ENCODE measurements around the gene TC2N.

The TC2N gene

GRCh38 chr14:91839749-91840148 is 27.6 kb downstream of the TC2N start:
- Histone ChIP-seq H3K9me3 (no peaks in the 10 kb centered on the region), H3K36me3 (no peaks in the 10 kb centered on the region), H3K4me3 (no peak overlapping the region), H3K27ac (peak overlapping the region in 1 of 2 donors; percentile 97), H3K4me1 (peaks cover 0 to 40% (median 9%) of the 10 kb centered on the region in 4 donors), H3K27me3 (no peaks in the 10 kb centered on the region)
- no peak for TF ChIP-seq CTCF (IDR thresholded peaks at IDR 0.05)
- intact Hi-C loops (cut with DNase I; ENCODE audit: low total_unique reads): loop anchor here (2.0 kb wide), 1 partner anchor 67 kb away; no protein-coding TSS in a partner anchor
- DNase-seq: no peak

DNA sequence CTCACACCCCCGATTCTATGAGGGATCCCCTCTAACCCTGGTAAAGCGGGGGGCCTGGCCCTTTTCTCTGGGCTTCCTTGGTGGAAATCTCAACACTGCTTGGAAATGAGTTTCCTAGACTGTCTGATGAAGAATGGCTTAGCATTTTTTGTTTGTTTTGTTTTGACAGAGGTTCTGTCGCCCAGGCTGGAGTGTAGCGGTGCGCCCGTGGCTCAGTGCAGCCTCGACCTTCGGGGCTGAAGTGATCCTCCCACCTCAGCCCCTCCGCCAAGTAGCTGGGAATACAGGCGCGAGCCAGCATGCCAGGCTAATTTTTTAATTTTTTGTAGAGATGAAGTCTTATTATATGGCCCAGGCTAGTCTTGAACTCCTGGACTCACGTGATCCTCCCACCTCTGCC is 30.3 kb downstream of the TC2N start:
- DNase-seq: no peak
- Histone ChIP-seq H3K4me1 (peaks cover 0 to 43% (median 9%) of the 10 kb centered on the region in 4 donors), H3K36me3 (no peaks in the 10 kb centered on the region), H3K4me3 (peak overlapping the region; percentile 74 to 92), H3K27me3 (no peaks in the 10 kb centered on the region), H3K9me3 (no peaks in the 10 kb centered on the region), H3K27ac (peak overlapping the region; percentile 95 to 97)
- no peak for TF ChIP-seq CTCF (IDR thresholded peaks at IDR 0.05)
- intact Hi-C loops (cut with DNase I; ENCODE audit: low total_unique reads): no loop called here

DNA sequence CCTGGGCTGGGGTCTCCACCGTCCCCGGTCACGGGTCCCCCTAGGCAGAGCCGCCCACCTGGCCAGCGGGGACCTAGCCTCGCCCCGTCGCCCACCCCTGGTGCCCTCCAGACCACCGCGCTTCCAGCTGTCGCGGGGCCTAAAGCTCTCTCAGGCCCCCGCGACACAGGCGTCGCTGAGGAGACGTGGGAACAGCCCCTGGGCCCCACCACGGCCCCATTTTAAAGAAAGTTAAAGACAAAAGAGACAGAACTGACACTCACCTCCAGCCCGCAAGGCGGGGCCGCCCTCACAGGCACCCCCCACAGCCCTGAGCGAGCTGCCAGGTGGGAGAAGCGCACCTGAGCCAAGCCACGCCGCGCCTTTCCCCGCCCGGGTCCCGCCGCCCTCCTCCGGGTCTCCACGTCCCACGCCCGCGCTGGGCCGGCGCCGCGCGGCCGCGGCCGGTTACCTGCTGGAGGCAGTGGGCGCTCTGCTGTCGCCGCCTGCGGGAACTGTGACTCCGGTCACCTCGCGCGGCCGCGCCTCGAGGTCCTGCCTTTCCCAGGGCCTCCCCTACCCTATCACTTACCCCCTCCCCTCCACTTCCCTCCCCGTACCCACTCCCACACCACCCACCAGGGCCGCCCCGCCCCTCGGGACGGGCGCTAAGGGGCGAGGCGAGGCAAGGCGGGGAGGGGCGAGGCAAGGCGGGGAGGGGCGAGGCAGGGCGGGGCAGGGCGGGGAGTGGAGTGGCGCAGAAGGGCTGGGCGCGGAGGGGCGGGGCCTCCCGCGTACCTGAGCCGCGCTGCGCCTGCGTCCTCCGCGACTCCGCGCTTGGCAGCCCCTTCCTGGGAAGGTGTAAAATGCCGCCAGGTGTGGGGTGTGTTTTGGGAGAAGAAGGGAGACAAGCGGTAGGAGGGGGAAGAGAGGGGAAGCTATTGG is 31.2 kb downstream of the TC2N start:
- H3K36me3 ChIP-seq: no peaks in the 10 kb centered on the region
- no peaks in the 10 kb centered on the region for H3K9me3 ChIP-seq
- DNase-seq: peak; percentile 67 to 94
- H3K27ac ChIP-seq: peak overlapping the region; percentile 95 to 97
- H3K4me3 ChIP-seq: peak overlapping the region; percentile 74 to 92
- no peaks in the 10 kb centered on the region for H3K27me3 ChIP-seq
- peaks cover 0 to 47% (median 11%) of the 10 kb centered on the region in 4 donors for H3K4me1 ChIP-seq
- intact Hi-C loops (cut with DNase I; ENCODE audit: low total_unique reads): no loop called here
- no peak for TF ChIP-seq CTCF (IDR thresholded peaks at IDR 0.05)

DNA sequence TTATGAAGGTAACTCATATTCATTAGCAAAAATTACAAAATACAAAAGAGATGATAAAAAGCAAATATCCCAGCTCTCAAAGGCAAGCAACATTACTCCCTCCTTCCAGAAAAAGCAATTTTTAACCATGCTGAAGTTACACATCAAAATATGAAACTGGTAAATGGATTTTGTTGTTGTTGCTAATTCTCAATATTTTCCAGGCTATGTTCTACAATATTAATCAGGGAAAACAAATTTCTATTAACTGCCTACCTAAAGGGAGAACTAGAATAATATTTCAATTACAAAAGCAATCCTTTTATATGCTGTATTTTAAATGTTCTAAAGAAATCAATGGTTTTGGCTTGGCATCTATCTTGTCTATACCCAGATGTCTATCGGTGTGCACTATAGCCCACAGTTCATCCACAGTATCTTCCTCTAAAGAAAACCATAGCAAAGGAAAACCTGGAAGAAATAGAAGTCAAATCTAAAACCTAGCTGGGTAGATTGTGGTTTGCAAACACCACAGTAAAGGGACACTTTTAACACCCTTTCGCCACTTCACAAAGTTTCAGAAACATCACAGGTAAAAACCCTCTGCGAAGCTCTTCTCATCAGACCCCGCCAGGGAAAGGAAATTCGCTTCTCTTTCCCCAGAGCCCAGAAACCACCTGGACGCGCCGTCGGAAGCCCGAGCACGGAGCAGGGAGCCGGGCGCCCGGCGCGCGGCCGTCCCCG is 32.0 kb downstream of the TC2N start:
- Histone ChIP-seq H3K27me3 (no peaks in the 10 kb centered on the region), H3K36me3 (no peaks in the 10 kb centered on the region), H3K27ac (peak overlapping the region; percentile 95 to 97), H3K4me1 (peaks cover 0 to 47% (median 12%) of the 10 kb centered on the region in 4 donors), H3K9me3 (no peaks in the 10 kb centered on the region), H3K4me3 (peak overlapping the region; percentile 74 to 92)
- no peak for TF ChIP-seq CTCF (IDR thresholded peaks at IDR 0.05)
- DNase-seq: no peak
- intact Hi-C loops (cut with DNase I; ENCODE audit: low total_unique reads): no loop called here

GRCh38 chr14:91834571-91834970 is 32.8 kb downstream of the TC2N start:
- Histone ChIP-seq H3K4me1 (peaks cover 0 to 51% (median 12%) of the 10 kb centered on the region in 4 donors), H3K27me3 (no peaks in the 10 kb centered on the region), H3K4me3 (peak overlapping the region in 1 of 2 donors; percentile 92), H3K36me3 (no peaks in the 10 kb centered on the region), H3K9me3 (no peaks in the 10 kb centered on the region), H3K27ac (peak overlapping the region; percentile 12 to 97)
- TF ChIP-seq CTCF (IDR thresholded peaks at IDR 0.05): no peak
- intact Hi-C loops (cut with DNase I; ENCODE audit: low total_unique reads): no loop called here
- no peak for DNase-seq
